Mucosa of stomach (tissue), 1 donor: Measurements from ENCODE around the gene RLIM.

Source experiments
- H3K27me3 ChIP-seq: one replicate; pipeline ENCODE4 v1.7.0; 2013; ENCODE audit warnings: mild to moderate bottlenecking, low read length; ENCODE audit not compliant: control insufficient read depth, insufficient read depth
- H3K36me3 ChIP-seq: one replicate; pipeline ENCODE4 v1.7.0; 2013; ENCODE audit warnings: low read length; ENCODE audit not compliant: control insufficient read depth, insufficient read depth
- H3K4me1 ChIP-seq: one replicate; pipeline ENCODE4 v1.7.0; 2013; ENCODE audit warnings: mild to moderate bottlenecking, low read length; ENCODE audit not compliant: control insufficient read depth, insufficient read depth
- H3K4me3 ChIP-seq: one replicate; pipeline ENCODE4 v1.7.0; 2013; ENCODE audit warnings: low read length
- H3K9ac ChIP-seq: one replicate; pipeline ENCODE4 v1.7.0; 2013; ENCODE audit warnings: mild to moderate bottlenecking, low read length, moderate library complexity
- H3K9me3 ChIP-seq: one replicate; pipeline ENCODE4 v1.7.0; 2013; ENCODE audit warnings: mild to moderate bottlenecking, low read length, moderate library complexity; ENCODE audit not compliant: control insufficient read depth
- donor health status: Pancreatic carcinoma.

The RLIM gene

DNA sequence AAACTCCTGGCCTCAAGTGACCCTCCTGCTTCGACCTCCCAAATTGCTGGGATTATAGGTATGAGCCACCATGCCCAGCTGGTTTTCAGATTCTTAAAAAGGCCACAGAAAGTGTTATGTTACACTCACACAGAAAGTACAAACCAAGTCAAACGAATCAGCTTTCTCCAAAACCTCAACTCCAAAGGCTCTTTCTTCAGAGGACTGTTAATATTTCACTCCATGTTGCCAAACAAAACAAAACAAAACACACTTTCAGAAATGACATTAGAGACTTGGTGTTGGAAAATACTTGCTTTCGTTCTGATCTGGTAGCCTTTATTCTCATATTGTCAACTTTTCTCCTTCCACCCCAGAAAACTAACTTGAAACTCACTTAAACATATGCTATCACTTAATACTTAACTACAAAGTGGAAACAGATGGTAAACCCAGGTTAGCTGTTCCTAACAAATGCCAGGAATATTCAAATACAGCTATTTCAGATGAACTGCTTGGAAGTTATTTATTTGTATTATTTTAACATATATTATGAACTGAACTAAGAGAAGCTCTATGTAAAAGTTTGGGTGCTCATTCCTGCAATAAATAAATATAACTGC lies 34.7 kb downstream of the RLIM start:
- Histone ChIP-seq H3K4me3 (no peak overlapping the region), H3K36me3 (no peaks in the 10 kb centered on the region), H3K9ac (no peak overlapping the region), H3K9me3 (no peaks in the 10 kb centered on the region), H3K27me3 (no peaks in the 10 kb centered on the region), H3K4me1 (no peaks in the 10 kb centered on the region)

DNA sequence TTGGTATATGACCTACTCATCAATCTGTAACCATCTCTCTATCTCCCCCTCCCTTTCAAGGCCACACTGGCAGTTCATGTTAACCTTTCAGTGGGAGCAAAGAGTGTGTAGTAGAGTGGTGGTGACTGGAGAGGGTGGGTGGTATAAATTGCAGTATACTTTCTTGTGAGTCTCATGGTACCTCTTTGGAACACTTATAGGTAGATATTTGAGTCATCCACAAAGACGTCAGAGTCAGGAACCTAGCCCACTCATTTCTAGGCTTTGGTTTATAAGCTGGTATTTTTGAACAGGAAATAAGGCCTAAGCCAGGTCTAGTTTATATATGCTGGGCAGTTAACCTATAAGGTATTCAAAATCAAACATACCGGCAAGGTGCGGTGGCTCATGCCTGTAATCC lies 36.3 kb downstream of the RLIM start:
- Histone ChIP-seq H3K9me3 (no peaks in the 10 kb centered on the region), H3K27me3 (no peaks in the 10 kb centered on the region), H3K4me3 (no peak overlapping the region), H3K9ac (no peak overlapping the region), H3K4me1 (no peaks in the 10 kb centered on the region), H3K36me3 (no peaks in the 10 kb centered on the region)

DNA sequence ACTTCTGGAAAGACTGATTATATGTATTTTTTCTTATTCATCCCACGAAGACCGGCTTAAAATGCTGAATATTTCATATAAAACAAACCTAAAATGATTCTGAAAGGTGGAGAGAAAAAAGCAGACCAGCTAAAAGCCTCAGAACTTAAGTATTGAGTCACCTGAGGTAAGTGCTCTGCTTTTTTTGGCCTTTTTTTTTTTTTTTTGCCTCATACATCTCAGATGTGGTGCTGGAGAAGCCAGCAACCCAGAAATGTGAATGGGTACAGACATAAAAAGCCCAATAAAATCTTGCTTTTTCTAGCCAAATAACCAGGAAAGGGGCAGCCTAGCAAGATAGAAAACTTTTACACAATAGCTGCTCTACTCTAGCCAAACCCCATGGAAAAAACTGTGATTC lies 57.0 kb downstream of the RLIM start:
- Histone ChIP-seq H3K9me3 (no peaks in the 10 kb centered on the region), H3K4me1 (no peaks in the 10 kb centered on the region), H3K36me3 (no peaks in the 10 kb centered on the region), H3K4me3 (no peak overlapping the region), H3K27me3 (no peaks in the 10 kb centered on the region), H3K9ac (no peak overlapping the region)

DNA sequence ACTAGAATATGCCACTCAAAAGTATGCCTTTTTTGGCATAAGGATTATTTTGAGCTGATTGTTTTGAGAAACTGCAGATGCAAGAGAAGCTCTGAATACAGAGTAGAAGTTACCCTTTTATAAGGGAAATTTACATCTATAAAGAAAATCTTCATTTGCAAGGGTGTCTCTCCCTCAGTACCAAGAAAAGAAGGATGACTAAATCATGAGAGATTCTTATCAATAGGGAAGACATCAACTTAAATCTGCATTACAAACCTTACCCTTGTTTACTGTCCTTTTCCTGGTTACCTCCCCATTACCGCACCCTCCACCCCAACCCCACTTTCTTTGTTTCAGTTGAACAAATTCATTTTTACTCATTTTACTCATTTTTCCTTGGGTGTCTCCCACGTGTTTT lies 62.5 kb downstream of the RLIM start:
- Histone ChIP-seq H3K9me3 (no peaks in the 10 kb centered on the region), H3K36me3 (no peaks in the 10 kb centered on the region)

DNA sequence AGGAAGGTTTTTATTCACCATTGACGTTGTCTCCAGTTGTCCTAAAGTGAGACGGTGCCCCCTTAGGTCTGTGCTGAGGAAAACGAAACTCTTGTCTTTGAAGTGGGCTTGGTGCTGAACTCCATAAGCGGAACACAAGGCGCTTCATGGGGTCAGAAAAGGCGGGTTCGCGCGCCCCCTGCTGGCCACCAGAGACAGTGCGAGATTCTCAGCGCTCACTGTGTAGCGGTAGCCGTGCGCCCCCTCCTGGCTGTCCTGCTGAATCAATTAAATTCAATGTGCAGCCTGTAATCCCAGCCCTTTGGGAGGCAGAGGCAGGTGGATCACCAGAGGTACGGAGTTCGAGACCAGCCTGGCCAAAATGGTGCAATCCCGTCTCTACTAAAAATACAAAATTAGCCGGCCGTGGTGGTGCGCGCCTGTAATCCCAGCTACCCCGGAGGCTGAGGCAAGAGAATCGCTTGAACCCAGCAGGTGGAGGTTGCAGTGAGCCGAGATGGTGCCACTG lies 64.1 kb downstream of the RLIM start:
- Histone ChIP-seq H3K27me3 (no peaks in the 10 kb centered on the region), H3K36me3 (no peaks in the 10 kb centered on the region), H3K9ac (no peak overlapping the region), H3K4me3 (no peak overlapping the region), H3K4me1 (no peaks in the 10 kb centered on the region), H3K9me3 (no peaks in the 10 kb centered on the region)

More for the DNA sequence above, 62.5 kb downstream of the RLIM start:
- no peak overlapping the region for H3K4me3 ChIP-seq
- H3K9ac ChIP-seq: no peak overlapping the region
- no peaks in the 10 kb centered on the region for H3K27me3 ChIP-seq
- H3K4me1 ChIP-seq: no peaks in the 10 kb centered on the region

DNA sequence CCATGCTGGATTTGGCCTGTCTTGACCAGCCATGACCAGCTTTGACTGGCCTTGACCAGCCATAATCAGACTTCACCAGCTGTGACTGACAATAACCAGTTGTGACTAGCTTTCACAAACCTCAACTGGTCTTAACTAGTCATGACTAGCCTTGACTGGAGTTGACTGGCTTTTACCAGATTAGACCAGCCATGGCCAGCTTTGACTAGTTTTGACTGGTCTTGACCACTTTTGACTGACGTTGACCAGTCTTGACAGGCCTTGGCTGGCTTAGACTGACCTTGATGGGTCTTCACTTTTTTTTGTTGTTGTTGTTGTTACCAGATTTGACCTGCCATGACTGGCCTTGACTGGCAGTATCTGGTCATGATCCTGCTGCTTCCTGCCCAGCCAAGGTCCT lies 67.4 kb downstream of the RLIM start:
- no peak overlapping the region for H3K9ac ChIP-seq
- H3K4me3 ChIP-seq: no peak overlapping the region
- H3K4me1 ChIP-seq: no peaks in the 10 kb centered on the region
- no peaks in the 10 kb centered on the region for H3K27me3 ChIP-seq
- no peaks in the 10 kb centered on the region for H3K36me3 ChIP-seq
- H3K9me3 ChIP-seq: no peaks in the 10 kb centered on the region

DNA sequence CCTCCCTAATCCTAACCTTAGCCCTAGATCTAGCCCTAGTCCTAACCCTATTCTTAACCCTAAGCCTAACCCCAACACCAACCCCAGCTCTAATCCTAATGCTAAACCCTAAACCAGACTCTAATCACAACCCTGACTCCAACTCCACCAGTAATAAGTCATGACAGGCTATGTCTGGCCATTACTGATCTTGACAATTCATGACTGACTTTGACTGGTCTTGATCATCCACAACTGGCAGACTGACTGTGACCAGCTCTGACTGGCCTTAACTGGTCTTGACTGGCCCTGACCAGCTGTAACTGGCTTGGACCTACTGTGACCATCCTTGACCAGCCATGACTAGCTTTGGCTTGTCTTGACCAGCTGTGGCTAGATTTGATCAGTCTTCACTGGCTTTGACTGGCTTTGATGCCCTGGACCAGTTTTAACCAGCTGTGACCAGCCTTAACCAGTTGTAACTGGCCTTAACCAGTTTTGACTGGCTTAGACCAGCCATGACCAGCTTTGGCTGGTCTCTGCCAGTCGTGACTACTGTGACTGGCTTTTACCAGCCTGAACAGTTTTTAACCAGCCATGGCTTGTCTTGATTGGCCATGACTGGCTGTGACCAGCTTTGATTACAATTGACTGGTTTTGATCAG lies 68.4 kb downstream of the RLIM start:
- Histone ChIP-seq H3K9me3 (no peaks in the 10 kb centered on the region), H3K4me1 (peaks cover 1% of the 10 kb centered on the region), H3K4me3 (no peak overlapping the region), H3K27me3 (no peaks in the 10 kb centered on the region), H3K36me3 (no peaks in the 10 kb centered on the region), H3K9ac (no peak overlapping the region)

DNA sequence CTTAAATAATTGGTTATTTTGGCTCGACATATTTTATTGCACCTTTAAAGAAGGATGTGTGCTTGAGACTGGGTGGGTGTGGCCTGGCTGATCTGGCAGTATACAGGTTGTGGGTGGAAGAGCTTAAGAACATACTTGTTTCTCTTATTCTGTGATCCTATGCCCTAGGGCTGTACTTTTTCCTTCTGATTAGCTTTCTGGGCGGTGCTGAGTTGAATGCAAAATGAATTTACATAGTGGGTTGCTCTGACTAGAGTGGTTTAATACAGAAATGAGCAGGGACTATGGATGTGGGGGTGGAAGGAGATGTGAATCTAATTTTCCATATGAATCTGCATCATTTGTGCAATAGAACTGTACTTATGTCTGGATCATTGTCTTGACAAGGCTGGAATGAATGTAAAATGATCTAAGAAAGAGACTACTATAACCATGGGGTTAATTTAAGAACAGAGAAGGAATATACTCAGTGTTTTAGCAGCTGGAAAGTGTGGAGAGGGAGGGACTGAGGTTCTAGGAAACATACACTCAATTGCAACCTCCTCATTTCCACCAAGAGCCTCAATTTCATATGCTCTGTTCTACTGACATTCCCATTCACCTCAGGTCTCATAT lies 73.7 kb downstream of the RLIM start:
- Histone ChIP-seq H3K9me3 (no peaks in the 10 kb centered on the region), H3K4me3 (no peak overlapping the region), H3K4me1 (peaks cover 16% of the 10 kb centered on the region), H3K9ac (no peak overlapping the region), H3K36me3 (no peaks in the 10 kb centered on the region), H3K27me3 (no peaks in the 10 kb centered on the region)

DNA sequence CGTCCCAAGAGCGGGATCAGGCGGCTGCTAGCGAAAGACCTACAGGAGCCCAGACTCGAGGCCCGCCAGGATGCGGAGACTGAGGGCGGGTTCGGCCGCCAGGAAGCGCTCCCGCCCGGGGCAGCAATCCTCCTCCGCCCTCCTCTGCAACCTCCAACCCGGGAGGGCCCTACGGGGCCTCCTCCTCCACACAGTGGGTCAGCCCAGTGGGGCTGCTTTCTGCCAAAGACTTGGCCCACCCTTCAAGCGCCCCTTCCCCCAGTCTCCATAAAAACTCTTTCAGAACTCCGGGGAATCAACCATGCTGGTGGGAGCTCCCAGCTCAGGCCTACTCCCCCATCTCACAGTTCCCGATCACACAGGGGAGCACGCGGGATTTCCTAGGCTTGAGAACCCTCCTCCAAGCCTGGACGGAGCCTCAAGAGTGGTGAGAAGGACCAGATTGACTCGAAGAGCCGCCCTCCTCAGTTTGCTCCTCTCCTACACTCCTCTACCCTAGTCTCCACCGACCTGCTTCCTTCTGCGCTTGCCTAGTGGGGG lies 77.5 kb downstream of the RLIM start:
- Histone ChIP-seq H3K27me3 (no peaks in the 10 kb centered on the region), H3K4me3 (no peak overlapping the region), H3K9me3 (no peaks in the 10 kb centered on the region), H3K36me3 (no peaks in the 10 kb centered on the region), H3K4me1 (peaks cover 20% of the 10 kb centered on the region), H3K9ac (peak overlapping the region; percentile 72)

DNA sequence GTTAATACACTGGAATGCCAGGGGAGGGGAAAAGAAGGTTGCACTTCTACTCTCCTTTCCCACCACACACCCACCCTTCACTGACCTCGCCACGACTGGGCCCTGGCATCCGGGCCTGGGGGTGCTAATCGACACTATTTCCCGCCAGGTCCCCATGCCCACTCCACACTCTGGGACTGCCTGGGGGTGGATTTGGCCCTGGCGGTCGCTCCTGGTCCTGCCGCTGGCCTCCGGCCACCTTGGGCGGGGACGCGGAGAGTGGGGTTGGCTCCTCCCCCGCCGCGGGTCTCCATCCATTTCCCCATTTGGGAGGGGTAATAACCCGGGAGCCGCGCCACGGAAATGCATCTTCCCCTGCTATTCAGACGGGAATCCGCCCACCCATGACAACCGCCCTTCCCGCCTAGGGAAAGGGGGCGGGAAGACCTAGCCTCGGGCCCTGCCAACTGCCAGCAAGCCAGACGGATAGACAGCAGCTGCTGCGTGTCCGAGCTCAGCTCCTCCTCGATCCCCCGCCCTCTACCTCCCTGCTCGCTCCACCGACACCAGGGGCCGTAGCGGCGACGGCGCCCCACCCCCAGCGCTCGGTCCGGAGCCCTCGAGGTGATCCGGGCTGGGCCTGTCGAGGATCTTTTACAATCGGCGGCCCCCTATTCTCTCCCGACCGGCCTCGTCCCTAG lies 78.1 kb downstream of the RLIM start:
- Histone ChIP-seq H3K27me3 (no peaks in the 10 kb centered on the region), H3K36me3 (no peaks in the 10 kb centered on the region), H3K4me1 (peaks cover 20% of the 10 kb centered on the region), H3K9ac (peak overlapping the region; percentile 72), H3K9me3 (no peaks in the 10 kb centered on the region), H3K4me3 (peak overlapping the region; percentile 25)

DNA sequence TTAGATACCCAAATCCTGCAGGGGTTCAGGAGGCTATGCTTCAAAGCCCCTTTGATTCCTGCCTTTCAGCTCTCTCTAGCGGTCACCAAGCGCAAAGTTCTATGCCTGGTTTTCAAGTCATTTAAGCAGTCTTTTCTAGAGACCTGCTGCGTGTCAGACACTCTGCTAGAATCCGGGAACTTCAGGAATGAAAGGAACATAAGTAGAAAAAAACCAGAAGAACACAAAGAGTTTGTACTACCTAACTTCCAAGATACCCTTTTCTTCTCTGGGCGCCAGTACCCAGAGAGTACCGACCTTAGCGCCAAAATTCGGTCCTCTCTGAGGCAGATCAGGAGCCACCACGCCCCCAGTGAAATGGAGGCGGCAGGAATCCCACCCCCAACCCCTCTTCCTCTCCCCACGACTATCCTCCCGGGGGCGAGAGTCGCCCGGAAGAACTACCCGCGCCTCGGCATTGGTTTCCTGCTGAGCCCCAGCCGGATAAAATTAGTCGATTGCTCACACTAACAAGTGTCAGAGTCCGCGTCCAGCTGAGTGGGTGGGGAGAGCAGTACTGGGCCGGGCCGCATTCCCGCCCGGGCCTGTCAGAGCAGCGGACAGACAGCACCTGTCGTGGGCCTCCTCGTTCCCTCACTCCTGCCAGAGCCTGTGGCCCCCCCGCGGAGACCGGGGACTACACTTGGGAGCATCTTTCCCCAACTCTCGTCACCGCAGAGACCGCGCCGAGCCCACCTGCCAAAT lies 78.8 kb downstream of the RLIM start:
- Histone ChIP-seq H3K9me3 (no peaks in the 10 kb centered on the region), H3K4me3 (peak overlapping the region; percentile 25), H3K4me1 (peaks cover 15% of the 10 kb centered on the region), H3K27me3 (no peaks in the 10 kb centered on the region), H3K9ac (peak overlapping the region; percentile 72), H3K36me3 (no peaks in the 10 kb centered on the region)
